ENCODE measurements around the gene WDR12.
A peak's percentile ranks its signal among the peaks of the same experiment; 100 is the strongest.
"Not testable (repeated sequence)": the region's sequence is repeated elsewhere in the genome, so short reads cannot be mapped to it uniquely, and the experiment has no call there.

WDR12 gene

DNA sequence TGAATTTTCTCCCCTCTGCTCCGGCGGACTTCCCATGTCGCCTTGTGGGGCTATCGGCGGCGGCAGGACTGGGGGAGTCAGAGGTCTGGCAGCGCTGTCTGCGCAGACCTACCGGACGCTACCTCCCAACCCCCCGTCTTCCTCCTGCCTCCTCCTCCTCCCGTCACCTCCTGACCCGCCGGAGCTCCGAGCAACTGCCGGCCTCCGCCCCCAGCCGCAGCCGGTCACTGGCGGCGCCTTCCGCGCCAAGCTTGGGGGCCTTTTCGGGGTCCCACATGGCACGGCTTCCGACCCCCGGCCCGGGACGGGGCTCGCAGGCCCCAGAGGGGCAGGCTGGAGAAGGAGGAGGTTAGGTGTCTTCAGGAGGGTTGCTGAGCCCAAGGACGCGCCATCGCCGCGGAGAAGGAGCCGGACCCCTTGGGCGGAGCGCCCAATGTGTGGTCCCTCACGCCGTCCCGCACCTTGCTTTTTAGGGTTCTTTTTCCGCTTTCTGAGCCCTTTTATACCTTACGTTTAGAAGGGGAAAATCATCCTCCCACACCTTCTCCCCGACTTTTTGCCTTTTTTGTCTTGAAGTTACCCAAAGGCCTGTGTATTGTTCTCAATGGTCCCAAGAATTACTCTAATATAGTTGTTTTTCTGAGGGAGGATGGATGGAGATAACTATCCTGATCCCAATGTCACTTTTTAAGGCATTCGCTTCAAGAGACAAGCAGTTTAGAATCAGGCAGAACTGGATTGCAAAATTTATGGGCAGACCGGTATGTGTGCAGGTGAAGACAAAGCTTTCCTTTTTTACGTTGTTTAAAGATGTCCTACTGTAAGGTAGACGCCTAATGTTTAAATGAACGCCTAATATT, 1.1 kb upstream of the WDR12 start:
- Mint-ChIP-seq H3K27ac (peak overlapping the region; percentile 96), H3K4me3 (peak overlapping the region; percentile 96), H3K4me1 (ENCODE audit: low read depth) (peaks cover 29% of the 10 kb centered on the region)
- not testable (repeated sequence) for H3K27me3 Mint-ChIP-seq (ENCODE audit: low read depth); H3K9me3 Mint-ChIP-seq; H3K36me3 Mint-ChIP-seq (ENCODE audit: low read depth)
- DNase-seq (ENCODE audit: low spot score), result peak; percentile 40

DNA sequence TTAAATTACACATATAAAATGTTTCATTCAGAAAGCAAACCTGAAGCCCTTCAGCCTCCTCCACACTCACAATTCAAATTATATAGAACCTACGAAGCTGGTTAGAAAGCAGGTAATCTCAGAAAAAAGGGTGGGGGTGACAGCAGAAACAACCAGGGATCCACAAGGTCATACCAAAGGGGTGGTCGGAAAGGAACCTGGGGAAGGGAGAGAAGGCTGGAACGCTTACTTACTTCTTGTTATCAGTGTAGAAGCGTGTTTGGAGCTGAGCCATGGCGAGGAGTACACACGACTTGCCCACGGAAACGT, 316 bp downstream of the WDR12 start:
- peak overlapping the region; percentile 96 for H3K4me3 Mint-ChIP-seq
- peaks cover 5% of the 10 kb centered on the region for H3K36me3 Mint-ChIP-seq (ENCODE audit: low read depth)
- peaks cover 29% of the 10 kb centered on the region for H3K4me1 Mint-ChIP-seq (ENCODE audit: low read depth)
- peak overlapping the region; percentile 96 for H3K27ac Mint-ChIP-seq
- H3K9me3 Mint-ChIP-seq, result no peaks in the 10 kb centered on the region
- H3K27me3 Mint-ChIP-seq (ENCODE audit: low read depth), result no peaks in the 10 kb centered on the region
- DNase-seq (ENCODE audit: low spot score), result no peak

- H3K4me1 Mint-ChIP-seq (ENCODE audit: low read depth), result peaks cover 29% of the 10 kb centered on the region
- peaks cover 8% of the 10 kb centered on the region for H3K36me3 Mint-ChIP-seq (ENCODE audit: low read depth)
- peak overlapping the region; percentile 49 for H3K27ac Mint-ChIP-seq
- peak overlapping the region; percentile 96 for H3K4me3 Mint-ChIP-seq
- no peak for DNase-seq (ENCODE audit: low spot score)
- H3K27me3 Mint-ChIP-seq (ENCODE audit: low read depth), result no peaks in the 10 kb centered on the region
- H3K9me3 Mint-ChIP-seq, result peaks cover under 1% of the 10 kb centered on the region
Measured at GRCh38 chr2:202910698-202911097, 775 bp downstream of the WDR12 start.

DNA sequence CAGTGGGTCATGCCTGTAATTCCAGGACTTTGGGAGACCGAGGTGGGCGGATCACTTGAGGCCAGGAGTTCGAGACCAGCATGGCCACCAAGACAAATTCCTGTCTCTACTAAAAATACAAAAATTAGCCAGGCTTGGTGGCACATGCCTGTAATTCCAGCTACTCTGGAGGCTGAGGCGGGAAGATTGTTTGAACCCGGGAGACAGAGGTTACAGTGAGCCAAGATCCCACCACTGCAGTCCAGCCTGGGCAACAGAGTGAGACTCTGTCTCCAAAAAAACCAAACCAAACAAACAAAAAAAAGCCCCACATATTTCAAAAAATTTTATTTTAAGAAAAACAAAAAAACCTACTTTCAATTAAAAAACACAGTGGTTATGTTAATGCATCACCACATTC, 1.2 kb downstream of the WDR12 start:
- Mint-ChIP-seq H3K4me3 (peak overlapping the region; percentile 96), H3K36me3 (ENCODE audit: low read depth) (peaks cover 12% of the 10 kb centered on the region), H3K4me1 (ENCODE audit: low read depth) (peaks cover 29% of the 10 kb centered on the region)
- H3K27ac Mint-ChIP-seq; H3K27me3 Mint-ChIP-seq (ENCODE audit: low read depth); H3K9me3 Mint-ChIP-seq; DNase-seq (ENCODE audit: low spot score): not testable (repeated sequence)

DNA sequence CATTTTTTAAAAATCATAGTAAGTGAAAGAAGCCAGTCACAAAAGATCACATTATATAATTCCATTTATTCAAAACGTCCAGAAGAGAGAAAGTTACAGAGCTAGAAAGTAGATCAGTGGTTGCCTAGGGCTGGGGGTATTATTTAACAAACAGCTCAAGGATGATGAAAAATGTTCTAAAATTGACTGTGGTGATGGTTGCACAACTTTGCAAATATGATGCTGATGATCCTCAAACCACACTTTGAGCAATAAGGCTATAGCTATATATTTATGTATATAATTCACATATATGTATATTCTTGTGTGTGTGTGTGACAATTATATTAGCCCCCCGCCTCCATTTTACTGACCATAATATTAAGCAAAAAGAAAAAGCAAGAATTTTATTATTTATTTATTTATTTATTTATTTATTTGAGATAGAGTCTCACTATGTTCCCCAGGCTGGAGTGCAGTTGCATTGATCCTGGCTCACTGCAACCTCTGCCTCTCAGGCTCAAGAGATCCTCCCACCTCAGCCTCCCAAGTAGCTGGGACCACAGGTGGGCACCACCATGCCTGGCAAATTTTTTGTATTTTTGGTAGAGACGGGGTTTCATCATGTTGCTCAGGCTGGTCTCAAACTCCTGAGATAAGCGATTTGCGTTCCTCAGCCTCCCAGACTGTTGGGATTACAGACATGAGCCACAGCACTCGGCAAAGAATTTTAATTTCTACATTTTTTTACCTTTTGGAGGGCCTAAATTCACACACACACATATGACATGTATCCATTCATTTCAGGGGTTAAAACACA, 1.9 kb downstream of the WDR12 start:
- Mint-ChIP-seq H3K4me1 (ENCODE audit: low read depth) (peaks cover 30% of the 10 kb centered on the region), H3K4me3 (peak overlapping the region; percentile 96), H3K9me3 (peaks cover 7% of the 10 kb centered on the region), H3K27me3 (ENCODE audit: low read depth) (no peaks in the 10 kb centered on the region), H3K36me3 (ENCODE audit: low read depth) (peaks cover 16% of the 10 kb centered on the region), H3K27ac (no peak overlapping the region)
- DNase-seq (ENCODE audit: low spot score), result no peak

DNA sequence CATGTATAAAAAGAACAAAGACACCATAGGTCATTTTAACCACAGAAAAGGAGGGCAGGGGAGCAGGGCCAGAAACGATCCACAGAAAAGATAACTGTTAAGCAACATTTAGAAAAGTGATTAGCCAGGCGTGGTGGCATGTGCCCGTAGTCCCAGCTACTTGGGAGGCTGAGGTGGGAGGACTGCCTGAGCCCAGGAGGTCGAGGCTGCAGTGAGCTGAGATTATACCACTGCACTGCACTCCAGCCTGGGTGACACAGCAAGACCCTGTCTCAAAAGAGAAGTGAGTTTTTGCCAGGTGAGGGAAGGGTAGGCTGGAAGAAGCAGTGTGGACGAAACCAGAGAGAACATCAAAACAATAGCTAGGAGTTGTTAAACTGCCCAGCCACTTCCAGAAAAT, 3.3 kb downstream of the WDR12 start:
- no peak for DNase-seq (ENCODE audit: low spot score)
- Mint-ChIP-seq H3K36me3 (ENCODE audit: low read depth) (peaks cover 26% of the 10 kb centered on the region), H3K4me3 (no peak overlapping the region), H3K27ac (no peak overlapping the region), H3K9me3 (peaks cover 12% of the 10 kb centered on the region), H3K27me3 (ENCODE audit: low read depth) (no peaks in the 10 kb centered on the region), H3K4me1 (ENCODE audit: low read depth) (peaks cover 31% of the 10 kb centered on the region)

DNA sequence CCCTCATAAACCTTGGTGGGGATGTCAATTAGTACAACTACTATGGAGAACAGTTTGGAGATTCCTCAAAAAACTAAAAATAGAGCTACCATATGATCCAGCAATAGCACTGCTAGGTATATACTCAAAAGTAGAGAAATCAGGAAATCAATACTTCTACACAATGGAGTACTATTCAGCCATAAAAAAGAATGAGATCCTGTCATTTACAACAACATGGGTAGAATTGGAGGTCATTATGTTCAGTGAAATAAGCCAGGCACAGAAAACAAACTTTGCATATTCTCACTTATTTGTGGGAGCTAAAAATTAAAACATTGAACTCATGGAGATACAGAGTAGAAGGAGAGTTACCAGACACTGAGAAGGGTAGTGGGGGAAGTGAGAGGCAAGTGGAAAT, 6.0 kb downstream of the WDR12 start:
- H3K4me3 Mint-ChIP-seq; H3K27ac Mint-ChIP-seq; DNase-seq (ENCODE audit: low spot score); H3K27me3 Mint-ChIP-seq (ENCODE audit: low read depth): not testable (repeated sequence)
- H3K9me3 Mint-ChIP-seq, result peaks cover 12% of the 10 kb centered on the region
- H3K4me1 Mint-ChIP-seq (ENCODE audit: low read depth), result peaks cover 25% of the 10 kb centered on the region
- H3K36me3 Mint-ChIP-seq (ENCODE audit: low read depth), result peaks cover 34% of the 10 kb centered on the region

DNA sequence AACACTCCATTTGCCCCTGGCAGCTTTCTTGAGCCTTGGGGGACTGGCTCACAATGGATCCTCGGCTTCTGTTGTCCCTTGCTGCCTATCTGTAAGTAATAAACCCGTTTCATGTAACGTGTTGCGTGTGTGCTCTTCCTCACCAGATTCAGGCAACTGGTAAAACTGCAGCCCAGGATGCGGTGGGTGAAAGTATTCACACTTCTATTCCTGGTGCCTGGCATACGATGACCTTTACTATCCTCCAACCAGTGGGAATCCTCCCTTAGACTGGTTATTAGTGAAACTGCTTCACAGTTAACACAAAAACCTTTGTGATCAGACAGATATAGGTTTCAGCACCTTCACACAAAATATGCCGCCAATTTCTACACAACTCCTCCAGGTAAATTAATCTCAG, 26.3 kb downstream of the WDR12 start:
- no peaks in the 10 kb centered on the region for H3K4me1 Mint-ChIP-seq (ENCODE audit: low read depth)
- H3K9me3 Mint-ChIP-seq, result no peaks in the 10 kb centered on the region
- H3K27me3 Mint-ChIP-seq (ENCODE audit: low read depth), result no peaks in the 10 kb centered on the region
- H3K4me3 Mint-ChIP-seq, result no peak overlapping the region
- H3K27ac Mint-ChIP-seq, result no peak overlapping the region
- peaks cover 19% of the 10 kb centered on the region for H3K36me3 Mint-ChIP-seq (ENCODE audit: low read depth)
- DNase-seq (ENCODE audit: low spot score), result no peak

- H3K4me1 Mint-ChIP-seq (ENCODE audit: low read depth), result no peaks in the 10 kb centered on the region
- H3K9me3 Mint-ChIP-seq, result no peaks in the 10 kb centered on the region
- no peak overlapping the region for H3K4me3 Mint-ChIP-seq
- H3K27ac Mint-ChIP-seq, result peak overlapping the region; percentile 20
- H3K36me3 Mint-ChIP-seq (ENCODE audit: low read depth), result peaks cover 19% of the 10 kb centered on the region
- no peak for DNase-seq (ENCODE audit: low spot score)
- no peaks in the 10 kb centered on the region for H3K27me3 Mint-ChIP-seq (ENCODE audit: low read depth)
Measured at GRCh38 chr2:202883987-202884675, 27.3 kb downstream of the WDR12 start.

GRCh38 chr2:202881570-202881969, 29.9 kb downstream of the WDR12 start:
- DNase-seq (ENCODE audit: low spot score), result no peak
- Mint-ChIP-seq H3K27me3 (ENCODE audit: low read depth) (no peaks in the 10 kb centered on the region), H3K27ac (no peak overlapping the region), H3K36me3 (ENCODE audit: low read depth) (peaks cover 19% of the 10 kb centered on the region), H3K4me3 (no peak overlapping the region), H3K9me3 (no peaks in the 10 kb centered on the region), H3K4me1 (ENCODE audit: low read depth) (no peaks in the 10 kb centered on the region)

GRCh38 chr2:202877699-202878098, 33.8 kb downstream of the WDR12 start:
- Mint-ChIP-seq H3K4me1 (ENCODE audit: low read depth) (no peaks in the 10 kb centered on the region), H3K27ac (no peak overlapping the region), H3K27me3 (ENCODE audit: low read depth) (no peaks in the 10 kb centered on the region), H3K9me3 (no peaks in the 10 kb centered on the region), H3K4me3 (no peak overlapping the region), H3K36me3 (ENCODE audit: low read depth) (peaks cover 7% of the 10 kb centered on the region)
- DNase-seq (ENCODE audit: low spot score), result no peak

DNA sequence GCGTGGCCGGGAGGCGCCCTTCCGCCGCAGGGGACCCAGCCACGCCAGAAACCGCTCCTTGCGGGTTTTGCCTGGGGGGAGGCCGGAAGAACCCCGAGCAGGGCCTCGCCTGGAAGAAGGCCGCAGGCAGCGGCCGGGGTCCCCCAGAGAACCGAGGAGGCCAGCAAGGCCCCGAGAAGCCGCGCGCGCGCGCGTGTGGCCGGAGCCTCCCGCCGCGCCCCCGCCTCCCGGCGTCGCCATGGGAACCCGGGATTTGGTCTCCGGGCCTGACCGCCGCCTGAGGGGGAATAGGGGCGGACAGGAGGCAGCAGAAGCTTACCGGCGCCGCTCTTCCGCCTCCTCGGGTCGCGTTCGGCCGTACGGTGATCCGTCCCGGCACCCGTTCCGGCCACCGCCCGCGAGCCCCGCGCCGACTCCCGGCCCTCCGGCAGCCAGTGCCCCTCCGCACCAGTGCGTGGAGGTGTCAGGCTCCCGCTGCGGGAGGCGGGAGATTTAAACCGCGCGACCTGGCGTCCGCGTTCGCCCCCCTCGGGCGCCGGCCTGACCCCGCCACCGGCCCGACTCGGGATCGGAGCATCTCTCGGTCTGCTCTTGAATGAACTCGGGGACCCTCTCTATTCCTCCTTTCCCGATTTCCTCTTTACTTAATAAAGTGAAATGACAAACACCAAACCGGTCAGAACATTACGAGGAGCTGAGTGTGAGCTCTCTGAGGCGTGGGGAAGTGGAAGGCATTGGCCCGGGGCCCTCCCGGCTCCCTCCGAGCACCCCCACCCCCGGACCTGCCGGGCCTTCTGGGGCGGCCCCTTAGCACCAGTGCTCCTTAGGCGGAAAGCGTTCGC, 40.0 kb downstream of the WDR12 start, which contains the start of gene ICA1L:
Gene ICA1L (minus strand): TSS at position 467 of the 842 bp plus-strand sequence. CDS start 42,757 bp downstream, outside the sequence.
- no peaks in the 10 kb centered on the region for H3K27me3 Mint-ChIP-seq (ENCODE audit: low read depth)
- peak; percentile 64 for DNase-seq (ENCODE audit: low spot score)
- H3K27ac Mint-ChIP-seq, result peak within 1 kb of the TSS; percentile 84
- H3K9me3 Mint-ChIP-seq, result no peaks in the 10 kb centered on the region
- H3K4me3 Mint-ChIP-seq, result peak within 1 kb of the TSS; percentile 96
- no peaks in the 10 kb centered on the region for H3K36me3 Mint-ChIP-seq (ENCODE audit: low read depth)
- H3K4me1 Mint-ChIP-seq (ENCODE audit: low read depth), result peaks cover 13% of the 10 kb centered on the region

All from T-helper 2 cell treated with Interferon-gamma antibody and Interleukin-4, amounts not matched to agents 5 μg/mL and 100 μg/mL, for 36 hours (primary cell).